WI38 (cell line): ENCODE data around the gene ARHGEF28.

Experiments
- H3K4me3 ChIP-seq: 2 replicates; pipeline ENCODE4 v1.5.1; 2011; ENCODE audit warnings: low read depth, mild to moderate bottlenecking, control low read depth, low read length
- CTCF ChIP-seq: IDR thresholded peaks from 2 replicates; pipeline ENCODE4 v1.5.1; 2012; ENCODE audit warnings: low read depth, mild to moderate bottlenecking, control low read depth, low read length

ARHGEF28 gene

GRCh38 chr5:73777192-73777591 is 151.2 kb downstream of the ARHGEF28 start:
- TF ChIP-seq CTCF: no peak
- no peak overlapping the region for H3K4me3 ChIP-seq

GRCh38 chr5:73780302-73781080 is 154.5 kb downstream of the ARHGEF28 start:
- TF ChIP-seq CTCF: no peak
- H3K4me3 ChIP-seq: no peak overlapping the region

GRCh38 chr5:73781107-73781768 is 155.2 kb downstream of the ARHGEF28 start:
- H3K4me3 ChIP-seq: no peak overlapping the region
- TF ChIP-seq CTCF: no peak

- TF ChIP-seq CTCF: no peak; the same call in 1 of the 2 replicates
- no peak overlapping the region for H3K4me3 ChIP-seq
These were observed 157.8 kb downstream of the ARHGEF28 start for GRCh38 chr5:73783828-73784227.

GRCh38 chr5:73786043-73786831 is 160.2 kb downstream of the ARHGEF28 start:
- TF ChIP-seq CTCF: no peak

GRCh38 chr5:73789851-73790281 is 163.9 kb downstream of the ARHGEF28 start:
- H3K4me3 ChIP-seq: no peak overlapping the region
- TF ChIP-seq CTCF: no peak

More at GRCh38 chr5:73786043-73786831, 160.2 kb downstream of the ARHGEF28 start:
- H3K4me3 ChIP-seq: no peak overlapping the region
